ENCODE results near the gene SLC4A8.

DNA sequence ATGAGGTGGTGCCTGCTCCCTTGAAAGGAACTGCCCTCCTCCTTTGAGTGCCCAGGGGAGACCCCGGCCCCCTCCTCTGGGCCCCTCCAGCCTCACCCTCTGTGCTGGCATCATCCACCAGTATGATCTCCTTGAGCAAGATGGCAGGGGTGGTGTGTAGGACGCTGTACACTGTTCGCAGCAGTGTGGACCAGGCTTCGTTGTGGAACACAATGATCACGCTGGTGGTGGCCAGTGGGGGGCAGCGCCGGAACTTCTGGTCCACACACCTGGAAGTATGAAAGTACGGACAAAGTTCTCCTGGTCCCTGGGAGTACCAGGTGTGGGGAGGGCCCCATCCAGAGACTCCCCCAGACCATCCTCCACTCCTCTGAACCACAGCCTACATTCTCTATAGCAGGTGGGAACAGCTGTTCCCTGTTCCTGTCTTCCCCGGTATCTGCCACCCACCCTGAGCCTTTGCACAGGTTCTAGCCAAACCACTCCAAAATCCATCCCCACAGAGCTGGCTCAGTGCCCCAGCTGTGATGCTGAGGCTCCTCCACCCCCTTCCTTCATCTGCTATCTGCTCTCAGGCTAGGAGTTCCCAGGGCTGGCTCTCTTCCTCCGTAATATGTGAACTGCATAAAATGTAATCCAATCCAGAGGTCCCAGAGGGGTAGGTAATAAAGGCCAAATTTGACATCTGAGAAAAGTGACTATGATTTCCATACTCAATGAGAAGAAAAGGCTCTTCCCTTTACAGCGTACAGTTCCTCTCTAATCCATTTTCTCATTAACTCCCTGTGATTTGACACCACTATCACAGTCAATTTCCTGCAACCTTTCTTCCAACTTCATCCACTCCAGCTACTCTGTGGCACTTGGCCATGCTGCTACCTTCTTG is 47.3 kb upstream of the SLC4A8 start:
- TF ChIP-seq, protein P1, sequence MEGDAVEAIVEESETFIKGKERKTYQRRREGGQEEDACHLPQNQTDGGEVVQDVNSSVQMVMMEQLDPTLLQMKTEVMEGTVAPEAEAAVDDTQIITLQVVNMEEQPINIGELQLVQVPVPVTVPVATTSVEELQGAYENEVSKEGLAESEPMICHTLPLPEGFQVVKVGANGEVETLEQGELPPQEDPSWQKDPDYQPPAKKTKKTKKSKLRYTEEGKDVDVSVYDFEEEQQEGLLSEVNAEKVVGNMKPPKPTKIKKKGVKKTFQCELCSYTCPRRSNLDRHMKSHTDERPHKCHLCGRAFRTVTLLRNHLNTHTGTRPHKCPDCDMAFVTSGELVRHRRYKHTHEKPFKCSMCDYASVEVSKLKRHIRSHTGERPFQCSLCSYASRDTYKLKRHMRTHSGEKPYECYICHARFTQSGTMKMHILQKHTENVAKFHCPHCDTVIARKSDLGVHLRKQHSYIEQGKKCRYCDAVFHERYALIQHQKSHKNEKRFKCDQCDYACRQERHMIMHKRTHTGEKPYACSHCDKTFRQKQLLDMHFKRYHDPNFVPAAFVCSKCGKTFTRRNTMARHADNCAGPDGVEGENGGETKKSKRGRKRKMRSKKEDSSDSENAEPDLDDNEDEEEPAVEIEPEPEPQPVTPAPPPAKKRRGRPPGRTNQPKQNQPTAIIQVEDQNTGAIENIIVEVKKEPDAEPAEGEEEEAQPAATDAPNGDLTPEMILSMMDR (IDR thresholded peaks at IDR 0.05 in 4 of 5, conservative IDR thresholded peaks at IDR 0.05 in 1 of 5), result no peak
- TF ChIP-seq POLR2A (IDR thresholded peaks at IDR 0.05), result no peak
